SIG-M5 treated with dmso at 0.1 percent for 504 hours (cell line): ENCODE results near the gene BTN2A1.
"Not testable (repeated sequence)": the region's sequence is repeated elsewhere in the genome, so short reads cannot be mapped to it uniquely, and the experiment has no call there.

Source experiments
- DNase-seq: peaks from one replicate; lab custom pipeline; 2025; ENCODE audit not compliant: unreplicated experiment; lab: John Stamatoyannopoulos, UW

The BTN2A1 gene

GRCh38 chr6:26489996-26490964 is 32.5 kb downstream of the BTN2A1 start:
- DNase-seq: no peak

- no peak for DNase-seq
Observed at GRCh38 chr6:26491604-26492003, 33.8 kb downstream of the BTN2A1 start.

- DNase-seq: no peak
Observed at GRCh38 chr6:26493258-26493657, 35.5 kb downstream of the BTN2A1 start.

DNA sequence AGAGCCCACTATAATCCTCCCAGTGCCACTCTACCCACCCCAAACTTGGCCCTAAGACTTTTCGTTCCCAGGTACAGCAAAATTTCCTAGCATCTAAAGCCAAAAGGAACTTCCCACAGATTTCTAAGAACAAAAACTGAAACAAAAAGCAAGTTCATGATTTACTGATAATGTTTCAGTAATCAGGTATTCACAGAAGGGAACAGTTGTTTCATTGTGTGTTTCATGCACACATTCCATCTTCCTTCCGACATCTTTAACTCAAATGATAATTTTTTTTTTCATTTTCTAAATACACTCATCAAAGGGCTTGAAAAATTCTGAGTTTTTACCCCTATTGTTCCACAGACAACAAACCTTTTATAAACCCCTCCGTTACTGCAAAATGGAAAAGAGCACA is 36.4 kb downstream of the BTN2A1 start:
- DNase-seq: no peak

DNA sequence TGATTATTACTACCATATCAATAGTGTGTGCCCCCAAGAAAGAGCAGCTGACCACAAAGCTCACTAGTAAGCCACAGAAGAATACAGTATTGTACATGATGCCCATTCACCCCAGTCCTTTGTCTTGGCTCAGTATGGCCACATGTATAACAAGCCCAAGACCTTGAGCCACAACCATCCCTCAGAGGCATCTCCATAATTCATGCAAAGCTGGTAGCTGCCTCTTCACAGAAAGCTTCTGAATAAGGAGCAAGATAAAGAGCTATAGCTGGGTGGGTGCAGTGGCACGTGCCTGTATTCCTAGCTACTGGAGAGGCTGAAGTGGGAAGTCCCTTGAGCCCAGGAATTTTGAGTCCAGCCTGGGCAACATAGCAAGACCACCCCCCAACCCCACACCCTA is 37.5 kb downstream of the BTN2A1 start:
- DNase-seq: no peak

GRCh38 chr6:26497610-26498009 is 39.9 kb downstream of the BTN2A1 start:
- DNase-seq: no peak

DNA sequence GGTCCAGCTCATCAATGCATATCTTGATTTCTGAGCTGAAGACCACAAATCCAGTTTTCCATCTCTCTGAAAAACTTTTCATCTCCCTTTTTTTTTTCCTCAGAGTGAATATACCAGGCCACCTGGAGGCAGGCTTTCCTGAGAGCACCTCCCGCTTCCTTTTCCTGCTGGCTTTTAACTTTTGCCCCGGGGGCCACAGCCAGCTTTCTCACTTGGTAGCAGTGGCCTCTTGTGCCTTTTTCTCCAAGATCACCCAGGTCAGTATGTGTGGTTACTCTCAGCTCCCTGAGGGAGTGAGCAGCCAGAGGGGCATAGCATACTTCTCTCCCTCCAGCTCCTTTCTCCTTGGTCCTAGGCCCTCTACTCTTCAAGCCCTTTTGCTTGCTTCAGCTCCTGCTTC is 42.3 kb downstream of the BTN2A1 start, which contains the start of gene BTN1A1:
Gene BTN1A1, plus strand, starts transcription at position 202 of the 400 bp plus-strand sequence. CDS start 984 bp downstream, outside the sequence.
- DNase-seq: no peak

GRCh38 chr6:26501482-26501986 is 43.8 kb downstream of the BTN2A1 start:
- DNase-seq: no peak

- no peak for DNase-seq
Observed at GRCh38 chr6:26502165-26502564, 44.4 kb downstream of the BTN2A1 start.

GRCh38 chr6:26502626-26503025 is 44.9 kb downstream of the BTN2A1 start:
- no peak for DNase-seq

DNA sequence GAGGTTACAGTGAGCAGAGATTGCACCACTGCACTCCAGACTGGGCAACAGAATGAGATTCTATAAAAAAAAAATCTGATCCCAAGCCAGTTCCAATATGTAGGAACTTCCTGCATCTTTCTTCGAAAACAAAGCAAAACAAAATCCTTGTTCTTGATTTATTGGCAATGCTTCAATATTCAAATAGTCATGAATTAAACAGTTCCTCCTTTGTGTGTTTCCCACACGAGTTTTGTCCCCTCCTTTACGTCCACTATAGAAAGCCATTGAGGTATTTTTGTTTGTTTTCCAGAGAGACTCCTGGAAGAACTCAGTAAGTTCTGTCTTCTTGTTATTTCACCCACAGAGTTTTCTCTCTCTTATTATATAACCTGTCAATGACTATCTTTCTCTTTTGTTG is 49.9 kb downstream of the BTN2A1 start:
- DNase-seq: no peak

- not testable (repeated sequence) for DNase-seq
Observed at GRCh38 chr6:26511033-26511432, 53.3 kb downstream of the BTN2A1 start.

GRCh38 chr6:26514984-26515383 is 57.2 kb downstream of the BTN2A1 start:
- DNase-seq: no peak

DNA sequence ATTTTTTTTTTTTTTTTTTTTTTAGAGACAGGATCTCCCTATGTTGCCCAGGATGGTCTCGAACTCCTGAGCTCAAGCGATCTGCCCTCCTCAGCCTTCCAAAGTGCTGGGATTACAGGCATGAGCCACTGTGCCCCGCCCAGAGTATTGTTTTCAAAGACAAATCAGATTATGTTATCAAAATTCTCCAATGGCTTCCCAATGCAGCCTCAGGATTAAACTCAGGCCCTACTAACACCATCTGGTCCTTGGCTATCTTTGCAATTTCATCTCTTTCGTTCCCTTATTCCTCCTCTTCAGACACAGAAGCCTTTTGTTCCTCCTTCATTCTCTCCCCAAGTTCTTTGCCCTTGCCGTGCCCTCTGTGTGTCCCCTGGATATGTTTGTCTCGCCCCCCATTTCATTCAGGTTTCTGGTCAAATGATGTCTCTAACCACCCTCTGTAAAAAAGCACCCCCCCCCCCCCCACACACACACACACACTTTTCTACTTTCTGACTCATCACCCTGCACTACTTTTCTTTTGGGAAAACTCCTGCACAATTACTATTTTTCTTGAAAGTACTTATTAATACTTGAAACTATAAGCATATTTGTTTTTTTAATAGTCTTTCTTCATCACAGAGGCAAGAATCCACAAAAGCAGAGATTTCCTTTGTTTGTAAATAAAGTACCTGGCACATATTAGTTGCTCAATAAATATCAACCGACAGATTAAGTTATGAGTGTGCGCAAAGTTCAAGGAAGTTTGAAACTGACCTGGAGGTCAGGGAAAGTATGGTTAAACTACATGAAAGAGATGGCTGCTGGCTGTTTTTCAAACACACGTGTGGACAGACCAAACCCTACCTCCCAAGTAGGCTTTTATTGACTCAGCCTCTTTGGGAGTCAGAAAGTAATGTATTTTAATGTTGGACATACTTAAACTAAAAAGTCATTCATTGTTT is 59.0 kb downstream of the BTN2A1 start:
- DNase-seq: no peak
